GM19372 (cell line): ENCODE measurements around the gene ADGRL1.
"Not testable (repeated sequence)": the region's sequence is repeated elsewhere in the genome, so short reads cannot be mapped to it uniquely, and the experiment has no call there.

Experiments
- ATAC-seq: cut with Tn5 transposase; IDR thresholded peaks from one replicate; pipeline ENCODE4 v1.9.1; 2021; ENCODE audit warnings: mild to moderate bottlenecking, low read depth, moderate library complexity; ENCODE audit not compliant: unreplicated experiment

ADGRL1 gene

DNA sequence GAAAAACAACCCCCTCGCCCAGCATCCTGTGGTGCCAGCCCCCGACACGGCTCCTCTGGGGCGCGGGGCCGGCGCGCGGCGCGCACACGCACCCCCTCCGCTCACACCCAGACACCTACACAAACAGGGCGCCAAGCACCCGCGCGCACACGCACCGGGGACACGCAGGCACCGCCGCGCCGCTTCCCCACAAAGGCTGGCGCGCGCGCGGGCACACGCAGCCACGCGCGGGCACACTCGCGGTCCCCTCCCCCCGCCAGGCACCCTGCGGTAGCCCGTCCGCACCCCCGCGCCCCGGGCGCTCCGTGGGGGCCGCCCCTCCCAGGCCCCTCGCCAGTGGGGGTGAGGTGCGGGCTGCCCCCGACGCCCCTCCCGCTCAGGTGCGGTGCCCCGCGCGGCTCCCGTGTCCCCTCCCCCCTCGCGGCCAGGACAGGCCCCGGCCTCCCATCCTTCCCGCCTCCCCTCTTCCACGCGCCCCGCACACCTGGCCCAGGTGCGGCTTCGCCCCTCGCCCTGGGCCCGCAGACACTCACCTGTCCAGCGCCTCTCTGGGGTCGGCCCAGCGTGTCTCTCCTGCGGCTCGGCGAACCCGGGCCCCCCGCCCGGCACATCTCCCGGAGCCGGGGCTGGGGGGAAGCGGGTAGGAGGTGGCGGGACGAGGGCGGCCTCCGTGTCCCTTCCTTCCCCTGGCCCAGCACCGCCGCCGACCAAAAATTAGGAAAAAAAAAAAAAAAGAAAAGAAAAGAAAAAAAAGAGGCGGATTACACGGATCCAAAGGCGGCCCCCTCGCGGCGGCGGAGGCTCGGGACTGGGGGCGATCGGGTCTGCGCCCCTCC, at the start of gene ADGRL1:
Gene ADGRL1, minus strand, starts transcription at position 718 of the 836 bp plus-strand sequence. CDS start 22,567 bp downstream, outside the sequence.
- not testable (repeated sequence) for ATAC-seq

DNA sequence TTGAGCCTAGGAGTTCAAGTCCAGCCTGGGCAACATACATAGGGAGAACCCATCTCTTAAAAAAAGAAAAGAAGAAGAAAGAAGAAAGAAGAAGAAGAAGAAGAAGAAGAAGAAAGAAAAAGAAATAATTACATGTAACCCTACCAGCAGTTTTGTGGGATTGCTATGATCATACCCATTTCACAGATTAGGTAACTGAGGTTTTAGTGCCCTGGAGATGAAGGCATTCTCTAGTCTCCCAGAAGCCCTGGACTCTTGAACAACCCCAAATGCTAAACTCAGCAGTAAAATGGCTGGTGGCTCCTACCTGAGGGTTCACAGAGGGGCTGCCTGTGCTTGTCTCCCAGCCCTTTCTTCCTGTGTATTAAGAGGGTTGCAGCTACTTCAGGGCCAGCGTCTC, 49.3 kb upstream of the ADGRL1 start:
- not testable (repeated sequence) for ATAC-seq

DNA sequence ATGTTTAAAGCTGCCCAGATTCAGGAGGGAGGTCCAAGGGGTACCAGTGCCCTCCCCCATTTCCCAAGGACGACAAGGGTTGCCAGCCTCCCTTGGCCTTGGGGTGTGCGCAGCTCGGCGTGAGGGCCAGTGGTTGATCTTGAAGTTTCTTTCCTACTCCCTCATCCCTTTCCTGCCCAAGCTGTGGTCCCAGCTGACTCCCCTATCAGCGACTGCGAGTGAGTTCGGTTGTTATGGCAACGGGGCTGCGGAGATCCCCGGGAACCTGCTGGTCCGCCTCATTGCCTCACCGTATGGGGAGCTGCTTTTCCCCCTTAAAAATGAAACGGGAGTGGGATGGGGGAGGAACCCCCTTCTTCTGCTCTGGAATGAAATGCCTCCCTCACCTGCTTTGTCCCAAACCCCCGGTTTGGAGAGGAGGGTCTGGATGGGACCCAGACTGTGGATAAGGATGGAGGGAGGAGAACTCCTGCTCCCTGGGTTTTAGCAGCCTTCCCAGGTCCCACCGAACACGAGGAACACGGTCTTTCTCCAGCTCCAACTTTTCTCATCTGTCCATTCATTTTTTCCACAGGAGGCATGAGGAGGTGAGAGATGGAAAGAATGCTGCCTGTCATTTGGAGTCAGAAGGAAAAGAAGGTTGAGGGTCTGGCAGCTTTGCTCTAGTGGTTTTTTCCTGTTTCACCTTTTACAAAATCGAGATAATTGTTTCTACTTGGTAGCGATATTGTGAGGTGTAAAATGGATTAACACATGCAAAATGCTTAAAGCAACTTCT, 48.0 kb upstream of the ADGRL1 start:
- not testable (repeated sequence) for ATAC-seq

DNA sequence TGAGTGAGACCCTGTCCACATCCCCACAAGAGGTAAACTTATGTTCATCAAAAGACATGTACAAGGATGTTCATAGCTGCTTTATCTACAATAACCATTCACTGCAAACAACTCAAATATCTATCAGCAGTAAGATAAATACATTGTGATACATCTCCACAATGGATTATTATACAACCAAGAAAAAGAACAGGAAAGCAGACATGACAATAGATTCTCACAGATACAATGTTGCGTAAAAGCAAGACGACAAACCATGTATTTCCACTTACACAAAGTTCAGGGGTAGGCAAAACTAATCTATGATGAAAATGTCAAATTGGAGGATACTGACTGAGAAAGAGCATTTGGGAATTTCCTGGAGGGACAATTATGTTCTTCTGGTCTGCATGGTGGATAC, 46.2 kb upstream of the ADGRL1 start:
- ATAC-seq, result not testable (repeated sequence)

DNA sequence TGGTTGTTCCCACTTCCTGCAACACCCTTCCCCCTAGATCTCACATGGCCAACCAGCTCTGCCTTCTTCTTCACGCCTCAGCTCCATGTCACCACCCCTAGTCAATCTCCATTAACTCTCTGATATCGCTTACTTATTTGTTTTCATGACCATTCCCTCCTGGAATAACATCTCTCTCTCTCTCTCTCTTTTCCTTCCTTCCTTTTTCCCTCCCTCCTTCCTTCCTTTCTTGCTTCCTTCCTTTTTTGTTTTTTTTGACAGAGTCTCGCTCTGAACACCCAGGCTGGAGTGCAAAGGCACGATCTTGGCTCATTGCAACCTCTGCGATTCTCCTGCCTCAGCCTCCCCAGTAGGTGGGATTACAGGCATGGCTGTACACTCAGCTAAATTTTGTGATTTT, 44.9 kb upstream of the ADGRL1 start:
- ATAC-seq, result no peak

DNA sequence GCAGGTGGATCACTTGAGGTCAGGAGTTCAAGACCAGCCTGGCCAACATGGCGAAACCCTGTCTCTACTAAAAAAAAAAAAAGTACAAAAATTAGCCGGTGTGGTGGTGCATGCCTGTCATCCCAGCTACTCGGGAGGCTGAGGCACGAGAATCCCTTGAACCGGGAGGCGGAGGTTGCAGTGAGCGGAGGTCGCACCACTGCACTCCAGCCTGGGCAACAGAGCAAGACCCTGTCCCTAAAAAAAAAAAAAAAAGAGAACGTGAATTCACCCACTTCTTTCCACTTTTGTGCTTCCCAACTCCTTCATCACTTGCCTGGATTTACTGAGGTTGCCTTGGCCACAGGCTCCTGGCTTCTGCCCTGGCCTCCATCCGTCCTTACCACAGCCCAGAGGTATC, 44.3 kb upstream of the ADGRL1 start:
- ATAC-seq, result not testable (repeated sequence)

DNA sequence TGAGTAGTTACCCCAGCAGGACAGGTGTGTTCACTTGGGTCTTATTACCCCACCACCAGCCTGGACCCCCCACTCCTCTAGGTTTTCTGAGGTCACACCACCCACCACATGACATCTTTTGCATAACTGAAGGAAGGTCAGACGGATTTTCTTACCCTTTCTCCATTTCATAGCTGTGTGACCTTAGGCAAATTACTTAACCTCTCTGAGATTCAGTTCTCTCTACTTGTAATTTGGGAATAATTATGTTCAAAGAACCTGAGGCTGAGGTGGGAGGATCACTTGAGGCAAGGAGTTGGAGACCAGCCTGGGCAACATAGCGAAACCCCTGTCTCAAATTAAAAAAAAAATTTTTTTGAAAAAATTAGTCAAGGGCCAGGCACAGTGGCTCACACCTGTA, 43.9 kb upstream of the ADGRL1 start:
- not testable (repeated sequence) for ATAC-seq

DNA sequence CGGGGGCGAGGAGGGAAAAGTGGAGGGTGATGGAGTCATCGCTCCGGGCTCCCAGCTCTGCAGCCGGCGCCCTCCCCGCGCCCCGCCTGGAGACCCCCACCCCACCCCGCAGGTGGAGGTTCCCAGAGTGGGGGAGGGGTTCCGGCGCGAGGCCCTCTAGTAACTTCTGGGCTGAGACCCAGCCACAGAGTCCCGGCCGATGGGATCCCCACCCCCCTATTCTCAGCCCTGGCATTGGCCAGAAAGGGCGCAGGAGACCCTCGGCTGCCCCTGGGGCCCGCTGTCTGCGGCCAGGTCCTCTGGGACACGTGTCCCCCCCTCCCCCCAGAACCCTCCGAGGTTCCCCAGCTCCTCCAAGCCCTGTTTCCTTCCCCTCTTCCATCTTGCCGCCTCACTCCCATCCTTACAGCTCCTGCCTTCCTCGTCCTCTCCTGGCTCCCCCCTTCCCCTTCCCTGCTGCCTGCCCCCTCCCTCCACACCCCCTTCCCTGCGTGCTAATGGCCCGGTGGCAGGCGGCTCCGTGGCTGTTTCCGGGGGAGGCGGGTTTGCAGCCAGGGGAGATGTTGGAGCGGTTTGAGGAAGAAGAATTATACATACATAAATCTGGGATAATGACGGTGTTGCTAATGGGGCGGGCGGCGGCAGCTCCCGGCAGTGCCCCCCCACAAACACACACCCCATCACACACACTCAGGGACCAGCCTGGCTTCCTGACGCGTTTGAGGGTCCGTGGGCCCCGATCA, 43.2 kb upstream of the ADGRL1 start:
- not testable (repeated sequence) for ATAC-seq

DNA sequence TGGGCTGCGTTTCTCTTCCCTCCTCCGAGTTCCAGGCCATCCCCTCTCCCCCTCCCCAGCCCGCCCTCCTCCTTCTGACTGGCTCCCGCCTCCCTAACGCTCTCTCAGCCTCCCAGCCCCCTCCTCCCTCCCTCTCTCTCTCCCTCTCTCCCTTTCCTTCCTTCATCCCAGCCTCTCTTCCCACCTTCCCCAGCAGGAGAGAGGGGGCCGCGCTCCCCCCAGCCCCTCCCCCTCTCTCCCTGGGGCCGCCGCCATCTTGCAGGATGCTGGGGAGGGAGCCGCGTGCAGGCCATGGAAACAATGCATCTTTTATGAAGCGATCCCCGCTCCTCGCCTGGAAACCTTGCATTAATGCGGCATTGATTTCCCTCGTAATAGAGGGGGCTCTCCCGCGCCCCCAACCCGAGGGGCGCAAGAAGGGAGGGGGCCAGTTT, 42.6 kb upstream of the ADGRL1 start:
- no peak for ATAC-seq

DNA sequence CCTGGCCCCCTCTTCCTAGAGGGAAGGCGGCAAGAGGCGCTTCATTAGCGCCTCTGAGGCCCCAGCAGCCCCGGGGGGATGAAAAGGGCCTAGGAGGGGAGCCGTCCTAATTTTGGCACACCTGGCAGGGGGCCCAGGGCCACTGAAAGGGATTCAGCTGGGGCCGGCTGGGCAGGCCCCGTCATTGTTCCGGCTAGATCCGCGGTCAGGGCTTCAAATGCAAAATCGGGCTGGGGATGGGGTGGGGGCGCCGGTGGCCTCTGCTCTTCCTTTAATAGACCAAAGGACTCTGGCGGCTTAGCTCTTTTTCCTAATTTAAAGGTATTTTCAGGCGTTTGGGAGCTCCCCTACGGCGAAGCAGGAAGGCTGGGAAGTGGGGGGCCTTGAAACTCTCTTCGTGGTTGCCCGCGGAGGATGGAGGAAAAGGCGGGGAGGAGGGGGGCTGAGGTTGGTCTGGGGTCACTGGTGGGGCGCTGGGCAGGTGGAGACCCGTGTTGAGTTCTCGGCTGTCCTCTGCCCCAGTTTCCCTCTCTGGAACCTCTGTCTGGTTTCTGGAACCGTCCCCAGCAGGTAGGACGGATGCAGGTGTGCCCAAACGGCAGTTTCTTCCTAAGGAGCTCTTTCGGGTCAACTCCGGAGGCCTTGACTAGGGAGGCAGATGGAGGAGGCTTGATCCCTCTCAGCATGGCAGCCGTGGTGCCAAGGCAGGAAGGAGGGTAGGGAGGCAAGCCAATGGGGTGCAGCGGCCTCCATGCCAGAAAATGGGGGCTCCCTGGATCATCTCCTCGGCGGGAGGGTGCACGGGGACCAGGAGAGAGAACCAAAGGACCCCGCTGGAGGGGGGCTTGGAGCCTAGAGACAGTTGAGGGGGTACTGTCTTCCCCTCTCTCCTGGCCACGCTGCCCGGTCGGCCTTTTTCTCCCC, 41.8 kb upstream of the ADGRL1 start:
- not testable (repeated sequence) for ATAC-seq

DNA sequence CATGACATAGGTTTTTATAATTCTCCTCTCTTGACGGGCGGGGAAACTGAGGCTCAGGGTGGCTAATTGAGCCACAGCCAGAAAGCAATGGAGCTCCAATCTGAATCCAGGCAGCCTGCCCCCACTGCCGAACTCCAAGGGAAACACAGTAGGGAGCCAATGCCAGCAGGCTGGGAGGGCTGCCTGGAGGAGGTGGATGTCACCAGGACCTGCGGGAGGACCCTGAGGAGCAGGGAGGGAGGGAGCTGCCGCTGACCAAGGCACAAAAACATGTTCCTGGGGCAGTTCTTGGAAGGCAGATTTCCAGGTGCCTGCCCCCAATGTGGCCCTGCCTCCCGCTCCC, 41.2 kb upstream of the ADGRL1 start:
- ATAC-seq, result not testable (repeated sequence)

DNA sequence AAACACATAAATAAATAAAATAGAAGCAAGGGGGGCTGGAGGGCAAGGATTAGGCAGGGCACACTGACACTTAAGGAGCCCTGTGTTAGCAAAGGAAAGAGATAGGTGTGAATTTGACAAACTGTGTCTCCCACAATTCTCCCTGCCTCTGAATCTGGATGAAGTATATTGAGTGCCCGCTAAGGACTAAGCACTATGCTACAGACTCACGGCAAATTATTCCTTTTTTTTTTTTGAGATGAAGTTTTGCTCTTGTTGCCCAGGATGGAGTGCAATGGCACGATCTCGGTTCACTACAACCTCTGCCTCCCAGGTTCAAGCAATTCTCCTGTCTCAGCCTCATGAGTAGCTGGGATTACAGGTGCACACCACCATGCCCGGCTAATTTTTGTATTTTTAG, 38.4 kb upstream of the ADGRL1 start:
- not testable (repeated sequence) for ATAC-seq

DNA sequence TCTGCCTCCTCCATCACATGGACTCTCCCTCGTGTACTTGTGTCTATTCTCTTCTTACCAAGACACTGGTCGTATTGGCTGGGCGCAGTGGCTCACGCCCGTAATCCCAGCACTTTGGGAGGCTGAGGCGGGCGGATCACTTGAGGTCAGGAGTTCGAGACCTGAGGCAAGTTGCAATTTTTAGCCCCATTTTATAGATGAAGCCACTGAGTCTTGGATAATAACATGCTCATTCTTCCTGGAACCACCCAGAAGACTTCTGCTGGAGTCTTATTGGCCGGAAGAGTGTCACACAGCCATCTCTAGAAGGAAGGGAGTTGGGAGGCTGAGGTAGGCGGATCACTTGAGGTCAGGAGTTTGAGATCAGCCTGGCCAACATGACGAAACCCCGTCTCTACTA, 37.7 kb upstream of the ADGRL1 start:
- ATAC-seq, result not testable (repeated sequence)

DNA sequence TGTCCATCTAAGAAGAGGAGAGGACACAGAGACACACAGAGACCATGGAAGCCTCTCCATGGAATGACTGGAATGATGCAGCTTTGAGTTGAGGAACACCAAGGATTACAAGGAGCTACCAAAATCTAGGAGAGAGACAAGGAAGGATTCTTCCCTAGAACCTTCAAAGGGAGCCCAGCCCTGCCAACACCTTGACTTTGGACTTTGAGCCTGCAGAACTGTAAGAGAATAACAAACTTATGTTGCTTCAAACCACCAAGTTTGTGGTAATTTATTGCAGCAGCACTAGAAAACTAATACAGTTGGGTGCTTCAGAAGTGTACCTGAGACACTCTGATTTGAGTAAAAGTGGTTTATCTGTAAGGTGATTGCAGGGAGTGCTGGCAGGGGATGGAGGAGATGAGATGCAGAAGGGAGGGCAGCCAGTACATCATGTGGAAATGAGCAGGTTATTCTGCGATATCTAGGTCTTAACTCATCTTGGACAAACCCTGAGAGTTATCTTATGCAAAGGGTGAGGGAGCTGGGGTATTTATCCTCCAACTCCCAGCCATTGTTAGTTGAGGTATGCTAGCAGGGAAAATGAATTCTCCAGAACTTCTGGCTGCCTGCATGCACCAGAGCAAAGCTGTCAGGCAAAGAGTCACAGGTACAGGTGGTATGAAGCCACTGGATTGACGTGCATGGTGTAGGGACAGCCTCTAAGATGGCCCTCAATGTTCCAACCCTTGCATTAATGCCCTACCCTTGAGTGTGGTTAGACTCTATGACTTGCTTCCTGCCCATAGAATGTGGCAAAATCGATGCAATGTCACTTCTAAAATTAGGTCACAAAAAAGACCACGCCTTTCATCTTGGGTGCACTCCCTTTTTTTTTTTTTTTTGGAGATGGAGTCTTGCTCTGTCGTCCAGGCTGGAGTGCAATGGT, 31.3 kb upstream of the ADGRL1 start:
- no peak for ATAC-seq

DNA sequence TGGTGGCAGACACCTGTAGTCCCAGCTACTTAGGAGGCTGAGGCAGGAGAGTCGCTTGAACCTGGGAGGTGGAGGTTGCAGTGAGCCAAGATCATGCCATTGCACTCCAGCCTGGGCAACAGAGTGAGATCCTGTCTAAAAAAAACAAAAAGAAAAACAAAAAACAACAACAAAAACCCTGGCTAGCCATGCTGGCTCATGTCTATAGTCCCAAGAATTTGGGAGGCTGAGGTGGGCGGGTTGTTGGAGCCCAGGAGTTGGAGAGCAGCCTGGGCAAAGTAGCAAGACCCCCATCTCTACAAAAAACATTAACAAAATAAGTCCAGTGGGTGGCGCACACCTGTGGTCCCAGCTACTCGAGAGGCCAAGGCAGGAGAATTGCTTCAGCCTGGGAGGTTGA, 27.0 kb upstream of the ADGRL1 start:
- not testable (repeated sequence) for ATAC-seq

DNA sequence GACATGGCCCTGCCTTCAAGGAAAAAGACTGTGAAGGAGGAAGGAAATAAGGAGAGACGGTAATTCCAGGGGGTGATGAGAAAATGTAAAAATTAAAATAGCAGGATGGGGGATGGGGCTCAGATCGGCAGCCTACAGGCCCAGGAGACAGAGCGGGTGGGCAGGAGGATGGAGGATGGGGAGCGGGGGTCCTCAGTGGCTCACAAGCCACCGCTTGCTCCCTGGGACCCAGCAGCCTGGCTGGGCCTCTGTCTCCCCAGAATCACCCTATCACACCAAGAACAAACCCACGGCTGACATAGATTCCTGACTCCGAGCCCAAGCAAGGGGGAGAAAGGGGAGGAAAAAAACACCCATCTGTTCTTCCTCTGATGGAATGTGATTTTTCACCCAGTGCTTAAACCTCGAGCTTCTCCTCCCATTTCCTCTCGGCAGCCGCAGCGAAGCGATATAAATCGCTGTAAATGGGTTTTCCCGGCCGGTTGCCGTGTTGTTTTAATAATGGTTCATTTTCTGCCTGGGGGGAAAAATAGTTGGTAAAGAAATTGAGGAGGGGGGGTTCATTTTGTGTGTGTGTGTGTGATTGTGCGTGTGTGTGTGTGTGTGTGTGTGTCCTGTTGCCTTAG, 22.6 kb upstream of the ADGRL1 start:
- ATAC-seq, result not testable (repeated sequence)

DNA sequence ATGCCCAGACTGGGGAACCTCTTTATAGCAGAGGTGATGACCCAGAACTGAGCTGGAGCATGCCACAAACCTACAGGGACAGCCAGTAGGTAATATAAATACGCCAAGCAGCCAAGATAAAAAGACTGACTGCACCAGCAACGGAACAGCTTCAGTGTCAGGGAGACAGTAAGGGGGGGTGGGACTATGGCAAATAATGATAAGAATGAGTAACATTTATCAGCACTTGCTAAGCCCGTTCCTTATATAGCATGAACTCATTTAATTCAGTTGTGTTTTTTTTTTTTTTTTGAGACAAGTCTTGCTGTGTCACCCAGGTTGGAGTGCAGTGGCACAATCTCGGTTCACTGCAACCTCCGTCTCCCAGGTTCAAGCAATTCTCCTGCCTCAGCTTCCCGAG, 20.5 kb upstream of the ADGRL1 start:
- ATAC-seq, result not testable (repeated sequence)

DNA sequence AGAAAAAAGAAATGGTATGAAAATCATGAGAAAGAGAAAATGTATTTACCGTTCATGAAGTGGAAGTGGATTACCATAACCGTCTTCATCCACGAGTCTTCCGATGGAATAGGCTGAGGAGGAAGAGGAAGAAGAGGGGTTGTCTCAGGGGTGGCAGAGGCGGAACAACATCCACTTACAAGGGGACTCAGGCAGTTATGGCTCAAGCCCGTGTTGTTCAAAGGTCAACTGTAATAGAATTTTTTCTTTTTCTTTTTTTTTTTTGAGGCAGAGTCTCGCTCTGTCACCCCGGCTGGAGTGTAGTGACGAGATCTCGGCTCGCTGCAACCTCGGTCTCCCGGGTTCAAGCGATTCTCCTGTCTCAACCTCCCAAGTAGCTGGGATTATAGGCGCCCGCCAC, 16.9 kb upstream of the ADGRL1 start:
- ATAC-seq, result no peak
